CD14-positive monocyte (primary cell): Measurements from ENCODE around the gene S100A13. TPM values are rescaled to one million over a fixed set of nuclear protein-coding genes. Genes with fewer than 3 reads are reported as not detected.

Experiments used
- DNase-seq, 3 donors: peaks; one replicate each; pipeline ENCODE4 v3.0.0-alpha.2; 2011 to 2022
- H2AFZ ChIP-seq: 2 replicates; pipeline ENCODE4 v1.6.0; 2012; ENCODE audit warnings: mild to moderate bottlenecking, low read depth, low read length, inconsistent platforms; ENCODE audit not compliant: insufficient read depth, poor library complexity, severe bottlenecking
- H3K27ac ChIP-seq, 2 donors: 1 replicate in 1 of 2; 2 replicates in 1 of 2; pipeline ENCODE4 v1.5.1; 2012 to 2013; ENCODE audit warnings: low read length in 2 of 2, control low read depth in 1 of 2, inconsistent platforms in 1 of 2, low read depth in 1 of 2, mild to moderate bottlenecking in 1 of 2
- H3K27me3 ChIP-seq, 2 donors: one replicate each; pipeline versions ENCODE4 v1.6.0 to v1.6.1; 2011 to 2013; ENCODE audit warnings: low read length in 2 of 2; ENCODE audit not compliant: control insufficient read depth in 2 of 2, insufficient read depth in 2 of 2
- H3K36me3 ChIP-seq, 2 donors: replicated peaks in 1 of 2; 1 replicate in 1 of 2; 2 replicates in 1 of 2; pipeline versions ENCODE4 v1.5.1 to v1.6.1; 2012 to 2013; ENCODE audit warnings: low read length in 2 of 2, control low read depth in 1 of 2, inconsistent platforms in 1 of 2, mild to moderate bottlenecking in 1 of 2; ENCODE audit not compliant: insufficient read depth in 2 of 2, control insufficient read depth in 1 of 2
- H3K4me1 ChIP-seq, 2 donors: 1 replicate in 1 of 2; 2 replicates in 1 of 2; pipeline versions ENCODE4 v1.5.1 to v1.6.1; 2012 to 2013; ENCODE audit warnings: low read length in 2 of 2, control low read depth in 1 of 2, inconsistent platforms in 1 of 2, mild to moderate bottlenecking in 1 of 2, moderate library complexity in 1 of 2; ENCODE audit not compliant: insufficient read depth in 2 of 2, control insufficient read depth in 1 of 2
- H3K4me2 ChIP-seq: replicated peaks from 2 replicates; pipeline ENCODE3; 2012; ENCODE audit warnings: low read length, moderate library complexity, mild to moderate bottlenecking; ENCODE audit not compliant: poor library complexity, severe bottlenecking; ENCODE audit errors: extremely low read depth
- H3K4me3 ChIP-seq, 3 experiments: fragments of 200-600 bp in 1 of 3; sonication (generic) in 1 of 3; replicated peaks in 1 of 3; 1 replicate in 2 of 3; 2 replicates in 1 of 3; pipeline ENCODE4 v1.5.1; 2011 to 2013; ENCODE audit warnings: low read length in 3 of 3, mild to moderate bottlenecking in 3 of 3, control low read depth in 2 of 3, low read depth in 2 of 3, inconsistent platforms in 1 of 3, moderate library complexity in 1 of 3
- H3K79me2 ChIP-seq: 2 replicates; pipeline ENCODE4 v1.6.0; 2012; ENCODE audit warnings: mild to moderate bottlenecking, control low read depth, inconsistent platforms, low read length, moderate library complexity; ENCODE audit not compliant: insufficient read depth
- H3K9ac ChIP-seq: 2 replicates; pipeline ENCODE4 v1.6.0; 2017; ENCODE audit warnings: low read length, mild to moderate bottlenecking; ENCODE audit not compliant: insufficient read depth, poor library complexity, severe bottlenecking
- H3K9me3 ChIP-seq, 2 donors: replicated peaks in 1 of 2; 1 replicate in 1 of 2; 2 replicates in 1 of 2; pipeline versions ENCODE4 v1.5.1 to v1.6.1; 2012 to 2013; ENCODE audit warnings: low read length in 2 of 2, control low read depth in 1 of 2; ENCODE audit not compliant: control insufficient read depth in 1 of 2, insufficient read depth in 1 of 2
- H4K20me1 ChIP-seq: 2 replicates; pipeline ENCODE4 v1.6.0; 2012; ENCODE audit warnings: mild to moderate bottlenecking, low read length, control low read depth, moderate library complexity; ENCODE audit not compliant: insufficient read depth
- H3K27ac Mint-ChIP-seq, 7 donors: one replicate each; pipeline ENCODE4 v1.8.0; 2020; ENCODE audit warnings: mild to moderate bottlenecking in 7 of 7, mixed read lengths in 7 of 7, moderate library complexity in 6 of 7, inconsistent platforms in 2 of 7
- H3K27me3 Mint-ChIP-seq, 3 donors: one replicate each; pipeline ENCODE4 v1.8.0; 2021 to 2022; ENCODE audit warnings: low read depth in 3 of 3, mild to moderate bottlenecking in 3 of 3, mixed read lengths in 3 of 3, moderate library complexity in 3 of 3, inconsistent platforms in 1 of 3
- H3K36me3 Mint-ChIP-seq, 2 donors: one replicate each; pipeline ENCODE4 v1.8.0; 2020; ENCODE audit warnings: mixed read lengths in 2 of 2, inconsistent platforms in 1 of 2, mild to moderate bottlenecking in 1 of 2
- H3K4me1 Mint-ChIP-seq: one replicate; pipeline ENCODE4 v1.8.0; 2020; ENCODE audit warnings: mild to moderate bottlenecking, mixed read lengths
- H3K4me3 Mint-ChIP-seq, 2 donors: one replicate each; pipeline ENCODE4 v1.8.0; 2020; ENCODE audit warnings: mild to moderate bottlenecking in 2 of 2, mixed read lengths in 2 of 2, moderate library complexity in 1 of 2
- H3K9me3 Mint-ChIP-seq, 7 donors: one replicate each; pipeline ENCODE4 v1.8.0; 2020 to 2022; ENCODE audit warnings: mixed read lengths in 7 of 7, mild to moderate bottlenecking in 6 of 7, moderate library complexity in 6 of 7, inconsistent platforms in 2 of 7
- CTCF ChIP-seq: fragments of 200-600 bp; IDR thresholded peaks from one replicate; pipeline ENCODE4 v1.8.0; 2022; ENCODE audit warnings: antibody characterized with exemption, mild to moderate bottlenecking
- WGBS: methylation state at CpG from one replicate; pipeline ENCODE4 v1.1.5; 2013; ENCODE audit warnings: missing lambda C conversion rate; ENCODE audit not compliant: insufficient coverage; 5-methylcytosine and 5-hydroxymethylcytosine counted together
- intact Hi-C, 2 donors: fragments of 100-400 bp; cut with micrococcal nuclease; formaldehyde crosslinking; loops; one replicate each; pipeline versions ENCODE4 v1.15.0 to v1.15.1; 2023
- polyA plus RNA-seq, 3 donors: library from polyadenylated mRNA; depleted of rRNA in 1 of 3; unstranded in 2 of 3; stranded (reverse) in 1 of 3; fragments of 300-500 nt in 2 of 3; fragments of >200 nt in 1 of 3; fragmentation: Illumina TruSeq in 2 of 3; gene quantifications; 1 replicate in 2 of 3; 2 replicates in 1 of 3; pipeline ENCODE4 v1.2.3, GENCODE V29; 2012 to 2021

Gene S100A13
- polyA plus RNA-seq, 3 donors, result 2.5 to 13.9 (median 2.6) TPM

GRCh38 chr1:153578490-153578889 lies 48.8 kb downstream of the S100A13 start:
- Histone ChIP-seq H3K4me1 (peaks cover 11 to 16% of the 10 kb centered on the region in 2 donors), H3K79me2 (no peaks in the 10 kb centered on the region), H3K9ac (no peak overlapping the region), H3K4me3 (no peak overlapping the region), H4K20me1 (no peaks in the 10 kb centered on the region), H2AFZ (no peak overlapping the region), H3K27me3 (no peaks in the 10 kb centered on the region), H3K36me3 (no peaks in the 10 kb centered on the region), H3K9me3 (no peaks in the 10 kb centered on the region), H3K27ac (no peak overlapping the region), H3K4me2 (no peak overlapping the region)
- Mint-ChIP-seq H3K4me1 (peaks cover 17% of the 10 kb centered on the region), H3K4me3 (no peak overlapping the region), H3K36me3 (no peaks in the 10 kb centered on the region), H3K9me3 (peaks cover 0 to 6% (median 0%) of the 10 kb centered on the region in 7 donors), H3K27me3 (peaks cover 1 to 7% (median 2%) of the 10 kb centered on the region in 3 donors), H3K27ac (no peak overlapping the region)
- no peak for TF ChIP-seq CTCF
- no peak for DNase-seq
- intact Hi-C loops, result loop anchor here (10.0 kb wide), 2 partner anchors 46 to 214 kb away; partner anchors contain the start of genes S100A1 (in 1 of the 2) and S100A13 (in 1 of the 2)

- Histone ChIP-seq H3K9ac (no peak overlapping the region), H2AFZ (no peak overlapping the region), H3K27ac (no peak overlapping the region), H4K20me1 (no peaks in the 10 kb centered on the region), H3K36me3 (no peaks in the 10 kb centered on the region), H3K79me2 (no peaks in the 10 kb centered on the region), H3K4me3 (no peak overlapping the region), H3K4me2 (no peak overlapping the region), H3K9me3 (no peaks in the 10 kb centered on the region), H3K4me1 (peaks cover 20 to 24% of the 10 kb centered on the region in 2 donors), H3K27me3 (no peaks in the 10 kb centered on the region)
- H3K4me1 Mint-ChIP-seq, result peaks cover 25% of the 10 kb centered on the region
- WGBS, result 73% methylated on average over 9 of the region's 9 CpGs
- no peak for TF ChIP-seq CTCF
- H3K27ac Mint-ChIP-seq, result peak overlapping the region in 1 of 7 donors; percentile 63
- intact Hi-C loops, result loop anchor here (10.0 kb wide), 2 partner anchors 47 to 213 kb away; partner anchors contain the start of genes S100A1 (in 1 of the 2) and S100A13 (in 1 of the 2)
- peaks cover 0 to 3% (median 0%) of the 10 kb centered on the region in 7 donors for H3K9me3 Mint-ChIP-seq
- no peaks in the 10 kb centered on the region for H3K36me3 Mint-ChIP-seq
- DNase-seq, result no peak
- H3K27me3 Mint-ChIP-seq, result peaks cover 1 to 7% (median 2%) of the 10 kb centered on the region in 3 donors
- H3K4me3 Mint-ChIP-seq, result peak overlapping the region in 1 of 2 donors; percentile 22
Measured at GRCh38 chr1:153577624-153578051, 49.7 kb downstream of the S100A13 start.
